Heart left ventricle (tissue), 16 donors: ENCODE results near the gene MICA. TPM values are rescaled to one million over a fixed set of nuclear protein-coding genes. Genes with fewer than 3 reads are reported as not detected.
A peak's percentile ranks its signal among the peaks of the same experiment; 100 is the strongest.
"Not testable (repeated sequence)": the region's sequence is repeated elsewhere in the genome, so short reads cannot be mapped to it uniquely, and the experiment has no call there.

Experiments
- ATAC-seq, 4 donors: fragments of 200-7000 bp; cut with Tn5 transposase; one replicate each; pipeline ENCODE4 v1.9.1; 2020 to 2022; ENCODE audit warnings: moderate library complexity in 4 of 4, mild to moderate bottlenecking in 3 of 4, moderate number of reproducible peaks in 1 of 4
- DNase-seq, 5 donors: peaks; one replicate each; pipeline ENCODE4 v3.0.0-alpha.2; 2020
- H3K27ac ChIP-seq, 12 donors: fragments of 200-600 bp; sonication (generic) in 4 of 12; one replicate each; pipeline versions ENCODE4 v1.5.0 to v1.8.0; 2016 to 2022; ENCODE audit warnings: mild to moderate bottlenecking in 2 of 12
- H3K27me3 ChIP-seq, 9 donors: fragments of 200-600 bp; sonication (generic) in 2 of 9; one replicate each; pipeline versions ENCODE4 v1.5.1 to v1.8.0; 2016 to 2022; ENCODE audit warnings: mild to moderate bottlenecking in 3 of 9
- H3K36me3 ChIP-seq, 9 donors: fragments of 200-600 bp; sonication (generic) in 2 of 9; one replicate each; pipeline versions ENCODE4 v1.5.0 to v1.8.0; 2018 to 2022; ENCODE audit warnings: mild to moderate bottlenecking in 2 of 9
- H3K4me1 ChIP-seq, 12 donors: fragments of 200-600 bp; sonication (generic) in 4 of 12; one replicate each; pipeline versions ENCODE4 v1.5.0 to v1.8.0; 2016 to 2022; ENCODE audit warnings: mild to moderate bottlenecking in 3 of 12
- H3K4me3 ChIP-seq, 12 donors: fragments of 200-600 bp; sonication (generic) in 4 of 12; one replicate each; pipeline versions ENCODE4 v1.5.0 to v1.8.0; 2017 to 2022; ENCODE audit warnings: mild to moderate bottlenecking in 9 of 12, moderate library complexity in 4 of 12
- H3K9me3 ChIP-seq, 12 donors: fragments of 200-600 bp; sonication (generic) in 4 of 12; one replicate each; pipeline versions ENCODE4 v1.5.0 to v1.8.0; 2016 to 2022; ENCODE audit warnings: mild to moderate bottlenecking in 1 of 12
- POLR2A ChIP-seq, 2 donors: fragments of 450-650 bp; IDR thresholded peaks; one replicate each; pipeline ENCODE4 v1.6.1; 2017; ENCODE audit warnings: antibody characterized with exemption in 2 of 2, mild to moderate bottlenecking in 2 of 2, moderate library complexity in 2 of 2
- WGBS, 4 donors: extraction: QIAGEN DNeasy Blood & Tissue Kit in 2 of 4; methylation state at CpG; one replicate each; pipeline versions ENCODE4 v1.1.5 to v1.1.7; 2013 to 2018; 5-methylcytosine and 5-hydroxymethylcytosine counted together
- intact Hi-C, 10 donors: fragments of 100-400 bp; cut with DNase I; formaldehyde crosslinking; loops; one replicate each; pipeline versions ENCODE4 v1.11.1 to v1.14.2; 2022
- polyA plus RNA-seq, 2 donors: library from polyadenylated mRNA; stranded (reverse); fragments of 200-250 nt; gene quantifications; one replicate each; pipeline ENCODE4 v1.2.3, GENCODE V29; 2013
- total RNA-seq, 9 donors: library from RNA; depleted of rRNA in 2 of 9; stranded (reverse); fragments of >200 nt in 2 of 9; fragmentation: NEBNext Ultra II Directional in 3 of 9; extraction: Animal tissue kit (Norgen Biotek cat#: 25700) in 3 of 9; gene quantifications; one replicate each; pipeline versions ENCODE4 v1.1.0 to v1.2.4, GENCODE V29; 2016 to 2023
- TF ChIP-seq, protein P1 (sequence below), 12 donors: fragments of 200-600 bp; sonication (generic) in 4 of 12; IDR thresholded peaks; one replicate each; pipeline versions ENCODE4 v1.5.0 to v1.8.0; 2018 to 2022; ENCODE audit warnings: antibody characterized with exemption in 12 of 12, mild to moderate bottlenecking in 5 of 12
- donor health status: ischemic (EF 13 %, LVEDD 7.1; RV severe dilation, severe dysfunction).
- donor health status: healthy with polysubstance abuse.
- donor health status: DM: no; HTN: yes; CAD: no.
- donor health status: DM: no; HTN: no; CAD: no.
- donor health status: ischemic (EF 25% LVEDD 6.9; RV normal size, moderate dysfunction).
- donor health status: ischemic (EF 25% LVEDD 5.7; RV mildly dilated, moderate dysfunction).
- donor health status: healthy.
- donor health status: DM: yes; HTN: yes; CAD: no.
- donor health status: ischemic (EF 35%, LVEDD 5.7; RV mildly dilated, moderate dysfunction).
- donor health status: nonischemic (EF 11% LVEDD 7.7; RV severe dilation, severe dysfunction).
- donor health status: DM: yes; HTN: yes; CAD: no.
- donor health status: PGD.
- donor health status: ischemic (EF 29% LVEDD 5.4; RV normal size, mild dysfunction).
- donor health status: nonischemic (EF 23%, LVEDD 6.1; RV moderate dilation, normal function).

Gene MICA
- total and polyA plus RNA-seq, 11 donors: 8.5 to 48.4 (median 11.5) TPM

- DNase-seq (peak in 2 of 5 donors; percentile 55 to 65), ATAC-seq (peak in 3 of 4 donors; percentile 16 to 35 (median 21))
- peak in 1 of 2 donors; percentile 44 for TF ChIP-seq POLR2A (IDR thresholded peaks at IDR 0.05)
- TF ChIP-seq, protein P1, sequence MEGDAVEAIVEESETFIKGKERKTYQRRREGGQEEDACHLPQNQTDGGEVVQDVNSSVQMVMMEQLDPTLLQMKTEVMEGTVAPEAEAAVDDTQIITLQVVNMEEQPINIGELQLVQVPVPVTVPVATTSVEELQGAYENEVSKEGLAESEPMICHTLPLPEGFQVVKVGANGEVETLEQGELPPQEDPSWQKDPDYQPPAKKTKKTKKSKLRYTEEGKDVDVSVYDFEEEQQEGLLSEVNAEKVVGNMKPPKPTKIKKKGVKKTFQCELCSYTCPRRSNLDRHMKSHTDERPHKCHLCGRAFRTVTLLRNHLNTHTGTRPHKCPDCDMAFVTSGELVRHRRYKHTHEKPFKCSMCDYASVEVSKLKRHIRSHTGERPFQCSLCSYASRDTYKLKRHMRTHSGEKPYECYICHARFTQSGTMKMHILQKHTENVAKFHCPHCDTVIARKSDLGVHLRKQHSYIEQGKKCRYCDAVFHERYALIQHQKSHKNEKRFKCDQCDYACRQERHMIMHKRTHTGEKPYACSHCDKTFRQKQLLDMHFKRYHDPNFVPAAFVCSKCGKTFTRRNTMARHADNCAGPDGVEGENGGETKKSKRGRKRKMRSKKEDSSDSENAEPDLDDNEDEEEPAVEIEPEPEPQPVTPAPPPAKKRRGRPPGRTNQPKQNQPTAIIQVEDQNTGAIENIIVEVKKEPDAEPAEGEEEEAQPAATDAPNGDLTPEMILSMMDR (IDR thresholded peaks at IDR 0.05): no peak
- H3K4me1 ChIP-seq: peaks cover 7 to 71% (median 57%) of the 10 kb centered on the region in 12 donors
- intact Hi-C loops: loop anchor here in 1 of 10 donors (5.0 kb wide), 1 partner anchor 141 kb away; the partner anchor contains the start of gene DDX39B
- WGBS, 4 donors: 22 to 29% (median 25%) methylated on average over 4 of the region's 4 CpGs
- no peaks in the 10 kb centered on the region for H3K36me3 ChIP-seq
- H3K27me3 ChIP-seq: no peaks in the 10 kb centered on the region
- H3K4me3 ChIP-seq: peak overlapping the region in 11 of 12 donors; percentile 65 to 97 (median 90)
- peak overlapping the region; percentile 95 to 100 (median 98) for H3K27ac ChIP-seq
- no peaks in the 10 kb centered on the region for H3K9me3 ChIP-seq
These were observed 2.0 kb upstream of the MICA start for GRCh38 chr6:31401403-31401802.

DNA sequence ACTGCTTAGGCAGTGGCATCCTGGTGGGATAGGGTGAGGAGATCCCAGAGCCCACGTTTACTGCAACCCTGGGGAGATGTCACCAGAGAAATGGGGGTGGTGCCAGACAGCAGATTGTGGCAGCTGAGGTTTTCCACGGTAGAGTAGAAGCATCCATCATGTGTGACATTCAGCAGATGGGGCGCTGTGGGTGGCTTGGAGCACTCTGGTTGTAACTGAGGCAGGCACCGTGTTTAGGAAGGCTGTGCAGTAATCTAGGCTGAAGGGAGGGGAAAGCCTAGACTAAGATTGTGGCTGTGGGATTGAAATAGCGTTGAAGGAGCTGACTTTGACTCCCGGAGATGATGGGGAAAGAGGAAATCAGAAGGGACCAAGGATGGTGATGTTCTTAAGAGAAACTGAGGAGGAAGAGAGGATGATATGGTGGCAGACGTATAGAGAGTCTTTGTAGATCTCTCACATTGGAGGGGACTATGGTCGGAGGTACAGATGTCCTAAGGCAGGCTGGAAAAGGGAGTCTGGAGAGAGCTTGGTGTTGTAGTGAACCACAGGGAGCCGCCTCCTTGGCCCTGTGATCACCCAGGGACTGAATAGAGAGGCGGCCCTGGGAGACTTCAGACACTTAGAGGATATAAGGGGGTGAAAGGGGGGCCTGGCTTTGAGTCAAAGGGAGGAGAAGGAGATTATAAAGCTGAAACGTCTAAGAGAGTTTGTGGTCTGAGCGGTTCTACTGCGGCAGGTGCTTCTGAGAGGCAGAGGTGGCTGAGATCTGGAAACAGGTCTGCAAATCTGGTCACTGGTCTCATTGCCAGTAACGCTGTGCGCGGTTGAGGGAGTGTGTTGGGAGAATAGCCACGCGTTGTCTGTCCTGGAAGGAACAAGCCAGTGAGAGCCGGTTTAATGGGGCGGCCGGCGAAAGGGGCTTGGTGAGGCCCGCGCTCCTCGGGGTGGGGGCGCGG is 792 bp upstream of the MICA start:
- Histone ChIP-seq H3K27me3 (no peaks in the 10 kb centered on the region), H3K4me3 (peak overlapping the region; percentile 51 to 97 (median 85)), H3K9me3 (peaks cover 0 to 5% (median 0%) of the 10 kb centered on the region in 12 donors), H3K27ac (peak overlapping the region in 11 of 12 donors; percentile 70 to 100 (median 98)), H3K36me3 (no peaks in the 10 kb centered on the region), H3K4me1 (peaks cover 7 to 72% (median 57%) of the 10 kb centered on the region in 12 donors)
- ATAC-seq: peak in 1 of 4 donors; percentile 2
- DNase-seq: peak in 1 of 5 donors; percentile 54
- intact Hi-C loops: loop anchor here in 1 of 10 donors (5.0 kb wide), 1 partner anchor 140 kb away; the partner anchor contains the start of gene DDX39B
- WGBS, 4 donors: 8 to 15% (median 13%) methylated on average over 18 to 27 of the region's 27 CpGs
- TF ChIP-seq, protein P1 (IDR thresholded peaks at IDR 0.05): no peak
- TF ChIP-seq POLR2A (IDR thresholded peaks at IDR 0.05): no peak

GRCh38 chr6:31404061-31404364 is 618 bp downstream of the MICA start:
- not testable (repeated sequence) for H3K36me3 ChIP-seq, ATAC-seq, H3K9me3 ChIP-seq, DNase-seq, H3K27me3 ChIP-seq
- Histone ChIP-seq H3K4me3 (peak overlapping the region; percentile 51 to 97 (median 85)), H3K27ac (peak overlapping the region in 10 of 12 donors; percentile 50 to 100 (median 98)), H3K4me1 (peaks cover 7 to 70% (median 55%) of the 10 kb centered on the region in 12 donors)
- 9 to 10% (median 10%) methylated on average over 11 to 13 of the region's 13 CpGs for WGBS, 4 donors
- intact Hi-C loops: loop anchor here in 2 of 10 donors (1.0 to 5.0 kb wide), 2 partner anchors 34 to 138 kb away; partner anchors contain the start of gene DDX39B (in 1 of the 2)

DNA sequence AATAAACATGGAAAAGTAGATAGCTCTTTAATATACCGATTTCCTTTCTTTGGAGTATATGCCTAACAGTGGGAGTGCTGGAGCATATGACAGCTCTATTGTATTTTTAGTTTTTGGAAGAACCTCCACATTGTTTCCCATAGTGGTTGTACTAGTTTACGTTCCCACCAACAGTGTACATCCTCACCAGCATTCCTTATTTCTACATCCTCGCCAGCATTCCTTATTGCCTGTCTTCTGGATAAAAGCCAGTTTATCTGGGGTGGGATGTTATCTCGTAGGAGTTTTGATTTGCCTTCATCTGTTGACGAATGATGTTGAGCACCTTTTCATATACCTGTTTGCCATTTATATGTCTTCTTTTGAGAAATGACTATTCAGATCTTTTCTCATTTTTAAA is 2.6 kb downstream of the MICA start:
- no peak for TF ChIP-seq POLR2A (IDR thresholded peaks at IDR 0.05)
- TF ChIP-seq, protein P1 (IDR thresholded peaks at IDR 0.05): no peak
- DNase-seq (no peak), ATAC-seq (no peak)
- Histone ChIP-seq H3K27ac (peak overlapping the region in 1 of 12 donors; percentile 2), H3K9me3 (peaks cover 0 to 5% (median 0%) of the 10 kb centered on the region in 12 donors), H3K4me1 (peaks cover 7 to 82% (median 55%) of the 10 kb centered on the region in 12 donors), H3K36me3 (peaks cover 0 to 10% (median under 1%) of the 10 kb centered on the region in 9 donors), H3K4me3 (no peak overlapping the region), H3K27me3 (no peaks in the 10 kb centered on the region)
- intact Hi-C loops: no loop called here
- 46 to 71% (median 63%) methylated on average over 5 of the region's 5 CpGs for WGBS, 4 donors
